HFFc6 (cell line): ENCODE results near the gene CACNA1D. TPM values are rescaled to one million over a fixed set of nuclear protein-coding genes. Genes with fewer than 3 reads are reported as not detected.

Experiments used
- DNase-seq: peaks from one replicate; pipeline ENCODE4 v3.0.0-alpha.2; 2018
- H3K27ac Mint-ChIP-seq: 2 replicates; pipeline ENCODE4 v1.8.0; 2020; ENCODE audit warnings: mild to moderate bottlenecking, mixed read lengths
- H3K27me3 Mint-ChIP-seq: 2 replicates; pipeline ENCODE4 v1.8.0; 2021; ENCODE audit warnings: mild to moderate bottlenecking, moderate library complexity, mixed read lengths; ENCODE audit not compliant: insufficient read depth
- H3K36me3 Mint-ChIP-seq: 2 replicates; pipeline ENCODE4 v1.8.0; 2021; ENCODE audit warnings: low read depth, mixed read lengths
- H3K4me1 Mint-ChIP-seq: 2 replicates; pipeline ENCODE4 v1.8.0; 2020; ENCODE audit warnings: low read depth, mixed read lengths
- H3K4me3 Mint-ChIP-seq: 2 replicates; pipeline ENCODE4 v1.8.0; 2020; ENCODE audit warnings: mild to moderate bottlenecking, moderate library complexity, mixed read lengths
- H3K9me3 Mint-ChIP-seq: 2 replicates; pipeline ENCODE4 v1.8.0; 2020; ENCODE audit warnings: mild to moderate bottlenecking, mixed read lengths
- CTCF ChIP-seq: fragments of 200-600 bp; sonication (generic); IDR thresholded peaks from 2 replicates; pipeline ENCODE4 v1.5.0; 2021; ENCODE audit warnings: antibody characterized with exemption, mild to moderate bottlenecking
- total RNA-seq, 6 experiments: library from RNA; stranded (reverse); fragmentation: NEBNext Ultra II Directional; extraction: Animal tissue kit (Norgen Biotek cat#: 25700); gene quantifications; 2 replicates in 1 of 6; 3 replicates in 5 of 6; pipeline ENCODE4 v1.2.3, GENCODE V29; 2021

The CACNA1D gene
- total RNA-seq, 6 experiments from 2014 or later = 0.09 TPM; not detected in 5

- Mint-ChIP-seq H3K27me3 (peaks cover 29% of the 10 kb centered on the region), H3K27ac (no peak overlapping the region), H3K36me3 (no peaks in the 10 kb centered on the region), H3K4me3 (no peak overlapping the region), H3K4me1 (no peaks in the 10 kb centered on the region), H3K9me3 (no peaks in the 10 kb centered on the region)
- TF ChIP-seq CTCF = no peak
- no peak for DNase-seq
Measured at GRCh38 chr3:53765753-53766152, 271.3 kb downstream of the CACNA1D start.

- Mint-ChIP-seq H3K4me1 (no peaks in the 10 kb centered on the region), H3K36me3 (no peaks in the 10 kb centered on the region), H3K4me3 (no peak overlapping the region), H3K9me3 (no peaks in the 10 kb centered on the region), H3K27ac (no peak overlapping the region), H3K27me3 (peaks cover 29% of the 10 kb centered on the region)
- TF ChIP-seq CTCF = 0 out of 2 replicates have a peak, but pooled peaks have one; percentile 21
- DNase-seq = no peak
Measured at GRCh38 chr3:53766706-53767105, 272.3 kb downstream of the CACNA1D start.

- Mint-ChIP-seq H3K4me3 (no peak overlapping the region), H3K4me1 (peaks cover 18% of the 10 kb centered on the region), H3K9me3 (no peaks in the 10 kb centered on the region), H3K27me3 (peaks cover 29% of the 10 kb centered on the region), H3K27ac (no peak overlapping the region), H3K36me3 (no peaks in the 10 kb centered on the region)
- no peak for TF ChIP-seq CTCF
- no peak for DNase-seq
Measured at GRCh38 chr3:53768478-53769459, 274.4 kb downstream of the CACNA1D start.

- DNase-seq = no peak
- Mint-ChIP-seq H3K27me3 (peaks cover 17% of the 10 kb centered on the region), H3K36me3 (no peaks in the 10 kb centered on the region), H3K9me3 (no peaks in the 10 kb centered on the region), H3K4me3 (peak overlapping the region; percentile 50), H3K27ac (peak overlapping the region; percentile 69; the same call in 1 of the 2 replicates), H3K4me1 (peaks cover 43% of the 10 kb centered on the region)
- no peak for TF ChIP-seq CTCF
Measured at GRCh38 chr3:53772562-53772961, 278.2 kb downstream of the CACNA1D start.

GRCh38 chr3:53773021-53773436, 278.6 kb downstream of the CACNA1D start:
- DNase-seq = peak; percentile 28
- H3K27ac Mint-ChIP-seq = peak overlapping the region; percentile 69
- no peaks in the 10 kb centered on the region for H3K36me3 Mint-ChIP-seq
- peaks cover 15% of the 10 kb centered on the region for H3K27me3 Mint-ChIP-seq
- H3K9me3 Mint-ChIP-seq = no peaks in the 10 kb centered on the region
- TF ChIP-seq CTCF = no peak
- peaks cover 43% of the 10 kb centered on the region for H3K4me1 Mint-ChIP-seq
- peak overlapping the region; percentile 50 for H3K4me3 Mint-ChIP-seq
